NCI-H128 (cell line): ENCODE data around the gene IL20RB.
"Not testable (repeated sequence)": the region's sequence is repeated elsewhere in the genome, so short reads cannot be mapped to it uniquely, and the experiment has no call there.

Source experiments
- DNase-seq: peaks from one replicate; lab custom pipeline; 2025; ENCODE audit not compliant: unreplicated experiment; lab: John Stamatoyannopoulos, UW

The IL20RB gene

GRCh38 chr3:136943436-136943835 lies 14.3 kb upstream of the IL20RB start:
- DNase-seq: no peak

- no peak for DNase-seq
Observed at GRCh38 chr3:136946978-136947377, 10.8 kb upstream of the IL20RB start.

- no peak for DNase-seq
Observed at GRCh38 chr3:136947477-136947876, 10.3 kb upstream of the IL20RB start.

GRCh38 chr3:136949146-136949545 lies 8.6 kb upstream of the IL20RB start:
- no peak for DNase-seq

- DNase-seq: no peak
Observed at GRCh38 chr3:136949708-136950107, 8.1 kb upstream of the IL20RB start.

- DNase-seq: no peak
Observed at GRCh38 chr3:136950623-136951022, 7.2 kb upstream of the IL20RB start.

GRCh38 chr3:136952292-136952691 lies 5.5 kb upstream of the IL20RB start:
- DNase-seq: no peak

- DNase-seq: no peak
Observed at GRCh38 chr3:136954251-136954650, 3.5 kb upstream of the IL20RB start.

GRCh38 chr3:136954980-136955780 lies 2.6 kb upstream of the IL20RB start:
- DNase-seq: no peak

- no peak for DNase-seq
Observed at GRCh38 chr3:136955813-136956212, 2.0 kb upstream of the IL20RB start.

- no peak for DNase-seq
Observed at GRCh38 chr3:136956971-136957370, 812 bp upstream of the IL20RB start.

- DNase-seq: no peak
Observed at GRCh38 chr3:136958939-136959338, 1.2 kb downstream of the IL20RB start.

GRCh38 chr3:136959599-136959998 lies 1.8 kb downstream of the IL20RB start:
- DNase-seq: no peak

- DNase-seq: no peak
Observed at GRCh38 chr3:136960838-136961836, 3.4 kb downstream of the IL20RB start.

GRCh38 chr3:136962927-136963326 lies 5.1 kb downstream of the IL20RB start:
- DNase-seq: no peak

- DNase-seq: not testable (repeated sequence)
Observed at GRCh38 chr3:136969539-136969938, 11.8 kb downstream of the IL20RB start.

- DNase-seq: no peak
Observed at GRCh38 chr3:136973352-136973751, 15.6 kb downstream of the IL20RB start.

- no peak for DNase-seq
Observed at GRCh38 chr3:136974670-136975069, 16.9 kb downstream of the IL20RB start.

- DNase-seq: no peak
Observed at GRCh38 chr3:136979204-136979603, 21.4 kb downstream of the IL20RB start.

- no peak for DNase-seq
Observed at GRCh38 chr3:136979684-136980083, 21.9 kb downstream of the IL20RB start.

- no peak for DNase-seq
Observed at GRCh38 chr3:136982033-136982432, 24.2 kb downstream of the IL20RB start.
